GM18858 (cell line): ENCODE data around the gene NAALADL2.

Experiments
- ATAC-seq: cut with Tn5 transposase; IDR thresholded peaks from one replicate; pipeline ENCODE4 v1.9.1; 2021; ENCODE audit not compliant: unreplicated experiment

Gene NAALADL2

GRCh38 chr3:175198991-175199783 lies 340.1 kb downstream of the NAALADL2 start:
- ATAC-seq, result no peak

DNA sequence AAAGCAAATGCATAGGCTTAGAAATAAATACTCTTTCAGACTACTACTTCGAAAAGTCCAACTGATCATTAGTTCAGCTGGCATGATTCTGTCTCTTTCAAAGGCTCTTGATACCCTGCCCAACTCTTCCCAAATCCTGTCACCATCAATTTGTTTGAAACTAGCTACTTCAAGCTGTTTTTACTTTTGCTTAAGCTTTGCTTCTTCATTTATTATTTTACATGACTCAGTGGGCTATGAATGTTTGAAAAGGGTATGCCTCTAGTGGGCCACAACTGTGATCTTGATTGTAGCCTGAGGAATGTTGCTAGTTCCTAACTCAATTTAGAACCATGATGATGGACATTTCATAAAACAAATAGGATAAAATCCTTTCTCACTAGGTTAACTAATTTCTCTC lies 340.8 kb downstream of the NAALADL2 start:
- no peak for ATAC-seq

DNA sequence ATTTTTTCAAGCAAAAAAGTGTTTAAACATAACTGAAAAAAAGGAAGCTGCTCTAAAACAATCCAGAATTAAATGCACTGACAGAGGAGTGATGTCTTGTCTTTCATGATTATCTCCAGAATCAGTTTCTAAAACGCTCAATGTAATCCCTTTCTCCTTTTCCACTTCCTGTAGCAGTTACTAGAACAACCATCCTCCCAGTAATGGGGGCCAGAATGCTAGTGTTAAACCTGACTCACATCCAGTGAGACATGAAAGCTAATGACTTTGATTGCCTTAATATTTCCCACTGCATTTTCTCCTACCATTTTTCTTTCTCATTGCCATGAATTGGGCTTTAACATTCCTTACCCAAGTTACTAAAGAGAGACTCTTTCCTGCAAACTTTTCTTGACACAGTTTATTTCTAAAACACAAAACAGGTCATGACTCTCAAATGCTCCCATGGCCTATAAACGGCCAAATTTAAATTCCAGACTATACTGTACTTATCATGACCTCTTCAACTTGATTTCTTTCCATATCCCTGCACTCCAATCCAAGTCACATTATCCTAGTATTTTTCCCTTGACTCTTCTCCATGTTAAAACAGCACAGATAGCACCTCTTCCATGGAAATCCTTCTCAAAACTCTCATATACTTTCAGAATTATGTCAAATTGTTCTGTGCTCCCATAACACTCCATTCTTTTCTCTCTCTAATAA lies 341.4 kb downstream of the NAALADL2 start:
- no peak for ATAC-seq

- no peak for ATAC-seq
These were observed 348.2 kb downstream of the NAALADL2 start for GRCh38 chr3:175207361-175207760.

- no peak for ATAC-seq
These were observed 349.2 kb downstream of the NAALADL2 start for GRCh38 chr3:175208326-175208725.

- ATAC-seq, result no peak
These were observed 352.3 kb downstream of the NAALADL2 start for GRCh38 chr3:175211466-175211865.

DNA sequence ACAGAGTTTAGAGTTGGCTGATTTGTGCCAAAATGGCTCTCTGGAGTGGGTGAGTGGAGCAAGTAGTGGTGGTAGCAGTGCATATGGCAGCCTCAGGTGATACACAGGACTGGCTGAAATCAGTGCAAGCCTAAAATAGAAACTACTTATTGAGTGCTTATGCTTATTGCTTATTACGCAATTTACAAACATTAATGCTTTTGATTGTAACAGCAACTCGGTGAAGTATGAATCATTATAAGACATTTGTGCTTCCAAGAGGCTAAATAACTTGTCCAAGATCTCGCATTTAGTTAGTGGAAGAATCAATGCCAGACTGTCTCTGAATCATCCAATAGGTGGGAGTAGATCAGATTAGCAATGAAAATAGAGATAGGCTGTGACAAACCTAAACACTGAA lies 353.8 kb downstream of the NAALADL2 start:
- no peak for ATAC-seq

GRCh38 chr3:175214216-175214615 lies 355.1 kb downstream of the NAALADL2 start:
- ATAC-seq, result no peak

GRCh38 chr3:175215833-175216232 lies 356.7 kb downstream of the NAALADL2 start:
- ATAC-seq, result no peak

DNA sequence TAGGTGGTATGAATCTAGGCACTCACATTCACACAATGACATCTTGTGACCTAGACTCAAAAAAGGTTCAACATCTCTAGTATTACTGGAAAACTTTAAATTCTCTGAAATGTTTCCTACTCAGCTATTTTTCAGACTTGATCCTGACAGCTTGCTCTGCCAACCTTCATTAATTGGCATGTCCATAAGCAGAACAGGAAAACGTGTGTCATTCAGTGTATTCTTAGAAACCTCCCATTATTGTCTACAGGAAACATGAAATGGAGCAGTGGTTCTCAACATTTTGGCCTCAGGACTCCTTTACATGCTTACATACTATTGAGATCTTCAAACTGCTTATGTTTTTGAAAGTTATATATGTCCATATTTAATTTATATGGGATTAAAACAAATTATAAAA lies 363.2 kb downstream of the NAALADL2 start:
- no peak for ATAC-seq

- ATAC-seq, result no peak
These were observed 364.9 kb downstream of the NAALADL2 start for GRCh38 chr3:175224051-175224450.

GRCh38 chr3:175226444-175226843 lies 367.3 kb downstream of the NAALADL2 start:
- no peak for ATAC-seq

DNA sequence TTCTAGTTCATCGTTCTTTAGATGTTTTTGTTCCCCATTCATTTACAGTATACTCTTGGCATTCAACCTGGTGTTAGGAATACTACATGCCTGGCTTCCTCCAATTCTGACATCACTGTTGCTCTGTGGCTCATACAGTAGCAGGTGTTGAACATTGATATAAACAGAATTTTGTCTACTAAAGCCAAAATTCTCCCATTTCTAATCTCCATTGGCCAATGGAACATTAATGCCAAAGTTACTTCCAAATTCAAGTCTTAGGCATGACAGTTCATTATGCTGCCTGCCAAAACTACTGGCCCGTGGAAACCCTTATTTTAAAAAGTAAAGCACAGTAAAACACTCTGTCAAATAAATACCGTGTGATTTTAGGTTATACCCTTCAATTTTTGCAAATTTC lies 368.0 kb downstream of the NAALADL2 start:
- no peak for ATAC-seq

- no peak for ATAC-seq
These were observed 375.1 kb downstream of the NAALADL2 start for GRCh38 chr3:175233957-175234940.

GRCh38 chr3:175238801-175239200 lies 379.7 kb downstream of the NAALADL2 start:
- no peak for ATAC-seq

- no peak for ATAC-seq
These were observed 381.8 kb downstream of the NAALADL2 start for GRCh38 chr3:175240921-175241320.

DNA sequence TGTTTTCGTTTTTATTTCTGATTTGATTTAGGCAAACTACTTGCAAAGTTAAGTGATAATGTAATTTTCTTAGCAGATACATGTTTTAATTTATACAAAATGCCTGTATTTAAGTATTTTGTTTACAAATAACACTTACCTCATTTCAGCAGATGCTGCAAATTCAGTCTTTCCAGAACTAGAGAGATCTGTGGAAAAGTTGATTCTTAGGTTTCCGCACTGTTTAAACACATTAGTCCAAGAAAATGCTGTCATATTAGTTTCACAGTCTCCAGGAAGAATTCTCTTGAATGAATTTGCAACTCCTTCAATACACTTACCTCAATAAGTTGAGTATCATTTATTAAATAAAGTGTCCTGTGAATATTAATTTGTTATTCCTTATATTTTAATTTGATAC lies 383.1 kb downstream of the NAALADL2 start:
- no peak for ATAC-seq

DNA sequence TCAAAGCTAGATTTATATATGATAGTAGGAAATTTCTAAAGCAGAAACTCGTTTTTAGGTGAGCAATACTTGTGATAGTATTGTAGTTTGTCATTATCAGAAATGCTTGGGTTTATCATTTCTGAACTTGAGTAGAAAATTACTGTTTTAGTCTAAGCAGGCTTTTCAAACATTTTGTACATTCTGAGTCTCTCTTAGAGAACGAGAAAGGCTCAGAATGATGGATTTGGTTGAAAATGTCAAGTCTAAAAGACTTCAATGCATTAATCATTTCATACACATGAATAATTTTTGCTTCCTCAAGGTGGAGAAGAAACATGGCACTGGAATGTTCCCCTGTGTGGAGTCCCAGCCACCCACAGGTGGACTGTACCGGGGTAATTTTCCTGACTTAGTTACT lies 387.1 kb downstream of the NAALADL2 start:
- no peak for ATAC-seq

DNA sequence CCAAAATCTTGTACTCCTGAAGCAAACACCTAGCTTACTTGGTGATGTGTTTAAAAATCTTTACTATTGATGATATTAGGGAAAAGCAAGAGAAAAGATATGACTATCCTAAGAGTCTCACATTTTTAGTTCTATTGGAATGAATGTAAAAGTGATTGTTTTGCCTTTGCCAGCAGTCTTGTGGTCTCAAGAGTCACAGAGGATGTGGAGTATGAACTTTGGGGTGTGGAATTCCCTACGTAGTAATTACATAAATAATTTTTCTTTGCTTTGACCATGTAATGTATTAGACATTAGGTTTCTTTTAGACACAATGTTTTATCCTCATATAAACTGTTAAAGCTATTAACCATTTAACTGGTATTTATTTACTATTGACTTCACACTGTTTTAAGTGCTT lies 387.6 kb downstream of the NAALADL2 start:
- no peak for ATAC-seq

GRCh38 chr3:175247629-175248028 lies 388.5 kb downstream of the NAALADL2 start:
- ATAC-seq, result no peak

DNA sequence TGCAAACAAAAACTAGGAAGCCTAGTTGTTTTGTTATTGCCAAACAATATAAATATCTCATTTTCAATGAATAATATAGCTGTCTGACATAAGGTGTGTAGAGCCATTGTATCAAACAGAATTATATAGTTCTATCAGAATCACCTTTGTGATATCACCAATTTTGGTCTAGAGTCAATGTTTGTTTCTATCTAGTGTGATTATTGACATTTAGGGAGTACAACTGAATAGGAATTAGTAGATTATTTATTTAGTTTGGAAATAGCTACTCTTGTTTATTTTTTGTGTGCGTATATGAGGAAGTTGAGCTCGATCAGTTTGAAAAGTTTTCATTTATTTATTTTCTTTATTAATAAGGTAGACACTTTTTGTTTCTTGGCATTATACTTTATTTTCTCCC lies 389.7 kb downstream of the NAALADL2 start:
- no peak for ATAC-seq
